Heart left ventricle (tissue), 16 donors: ENCODE measurements around the gene ADRA1B. TPM values are rescaled to one million over a fixed set of nuclear protein-coding genes. Genes with fewer than 3 reads are reported as not detected.

Experiments used
- ATAC-seq, 4 donors: fragments of 200-7000 bp; cut with Tn5 transposase; one replicate each; pipeline ENCODE4 v1.9.1; 2020 to 2022; ENCODE audit warnings: moderate library complexity in 4 of 4, mild to moderate bottlenecking in 3 of 4, moderate number of reproducible peaks in 1 of 4
- DNase-seq, 5 donors: peaks; one replicate each; pipeline ENCODE4 v3.0.0-alpha.2; 2020
- H3K27ac ChIP-seq, 12 donors: fragments of 200-600 bp; sonication (generic) in 4 of 12; one replicate each; pipeline versions ENCODE4 v1.5.0 to v1.8.0; 2016 to 2022; ENCODE audit warnings: mild to moderate bottlenecking in 2 of 12
- H3K27me3 ChIP-seq, 9 donors: fragments of 200-600 bp; sonication (generic) in 2 of 9; one replicate each; pipeline versions ENCODE4 v1.5.1 to v1.8.0; 2016 to 2022; ENCODE audit warnings: mild to moderate bottlenecking in 3 of 9
- H3K36me3 ChIP-seq, 9 donors: fragments of 200-600 bp; sonication (generic) in 2 of 9; one replicate each; pipeline versions ENCODE4 v1.5.0 to v1.8.0; 2018 to 2022; ENCODE audit warnings: mild to moderate bottlenecking in 2 of 9
- H3K4me1 ChIP-seq, 12 donors: fragments of 200-600 bp; sonication (generic) in 4 of 12; one replicate each; pipeline versions ENCODE4 v1.5.0 to v1.8.0; 2016 to 2022; ENCODE audit warnings: mild to moderate bottlenecking in 3 of 12
- H3K4me3 ChIP-seq, 12 donors: fragments of 200-600 bp; sonication (generic) in 4 of 12; one replicate each; pipeline versions ENCODE4 v1.5.0 to v1.8.0; 2017 to 2022; ENCODE audit warnings: mild to moderate bottlenecking in 9 of 12, moderate library complexity in 4 of 12
- H3K9me3 ChIP-seq, 12 donors: fragments of 200-600 bp; sonication (generic) in 4 of 12; one replicate each; pipeline versions ENCODE4 v1.5.0 to v1.8.0; 2016 to 2022; ENCODE audit warnings: mild to moderate bottlenecking in 1 of 12
- CTCF ChIP-seq, 12 donors: fragments of 200-600 bp; sonication (generic) in 4 of 12; IDR thresholded peaks; one replicate each; pipeline versions ENCODE4 v1.5.0 to v1.8.0; 2018 to 2022; ENCODE audit warnings: antibody characterized with exemption in 12 of 12, mild to moderate bottlenecking in 5 of 12
- POLR2A ChIP-seq, 2 donors: fragments of 450-650 bp; IDR thresholded peaks; one replicate each; pipeline ENCODE4 v1.6.1; 2017; ENCODE audit warnings: antibody characterized with exemption in 2 of 2, mild to moderate bottlenecking in 2 of 2, moderate library complexity in 2 of 2
- WGBS, 4 donors: extraction: QIAGEN DNeasy Blood & Tissue Kit in 2 of 4; methylation state at CpG; one replicate each; pipeline versions ENCODE4 v1.1.5 to v1.1.7; 2013 to 2018; 5-methylcytosine and 5-hydroxymethylcytosine counted together
- intact Hi-C, 10 donors: fragments of 100-400 bp; cut with DNase I; formaldehyde crosslinking; loops; one replicate each; pipeline versions ENCODE4 v1.11.1 to v1.14.2; 2022
- polyA plus RNA-seq, 2 donors: library from polyadenylated mRNA; stranded (reverse); fragments of 200-250 nt; gene quantifications; one replicate each; pipeline ENCODE4 v1.2.3, GENCODE V29; 2013
- total RNA-seq, 9 donors: library from RNA; depleted of rRNA in 2 of 9; stranded (reverse); fragments of >200 nt in 2 of 9; fragmentation: NEBNext Ultra II Directional in 3 of 9; extraction: Animal tissue kit (Norgen Biotek cat#: 25700) in 3 of 9; gene quantifications; one replicate each; pipeline versions ENCODE4 v1.1.0 to v1.2.4, GENCODE V29; 2016 to 2023
- donor health status: ischemic (EF 13 %, LVEDD 7.1; RV severe dilation, severe dysfunction).
- donor health status: healthy with polysubstance abuse.
- donor health status: DM: no; HTN: yes; CAD: no.
- donor health status: DM: no; HTN: no; CAD: no.
- donor health status: ischemic (EF 25% LVEDD 6.9; RV normal size, moderate dysfunction).
- donor health status: ischemic (EF 25% LVEDD 5.7; RV mildly dilated, moderate dysfunction).
- donor health status: healthy.
- donor health status: DM: yes; HTN: yes; CAD: no.
- donor health status: ischemic (EF 35%, LVEDD 5.7; RV mildly dilated, moderate dysfunction).
- donor health status: nonischemic (EF 11% LVEDD 7.7; RV severe dilation, severe dysfunction).
- donor health status: DM: yes; HTN: yes; CAD: no.
- donor health status: PGD.
- donor health status: ischemic (EF 29% LVEDD 5.4; RV normal size, mild dysfunction).
- donor health status: nonischemic (EF 23%, LVEDD 6.1; RV moderate dilation, normal function).

ADRA1B gene
- total and polyA plus RNA-seq, 11 donors: 0.65 to 5.4 (median 2.3) TPM

- no peak overlapping the region for H3K27ac ChIP-seq
- peaks cover 0 to 12% (median 0%) of the 10 kb centered on the region in 12 donors for H3K4me1 ChIP-seq
- intact Hi-C loops: loop anchor here in 1 of 10 donors (10.0 kb wide), 1 partner anchor 123 kb away; no protein-coding TSS in a partner anchor
- DNase-seq: no peak
- 52 to 67% (median 60%) methylated on average over 7 of the region's 7 CpGs for WGBS, 4 donors
- no peaks in the 10 kb centered on the region for H3K9me3 ChIP-seq
- no peaks in the 10 kb centered on the region for H3K27me3 ChIP-seq
- H3K4me3 ChIP-seq: no peak overlapping the region
- H3K36me3 ChIP-seq: no peaks in the 10 kb centered on the region
- no peak for ATAC-seq
- no peak for TF ChIP-seq POLR2A (IDR thresholded peaks at IDR 0.05)
- TF ChIP-seq CTCF (IDR thresholded peaks at IDR 0.05): no peak
Measured at GRCh38 chr5:159907689-159908590, 8.3 kb upstream of the ADRA1B start.

DNA sequence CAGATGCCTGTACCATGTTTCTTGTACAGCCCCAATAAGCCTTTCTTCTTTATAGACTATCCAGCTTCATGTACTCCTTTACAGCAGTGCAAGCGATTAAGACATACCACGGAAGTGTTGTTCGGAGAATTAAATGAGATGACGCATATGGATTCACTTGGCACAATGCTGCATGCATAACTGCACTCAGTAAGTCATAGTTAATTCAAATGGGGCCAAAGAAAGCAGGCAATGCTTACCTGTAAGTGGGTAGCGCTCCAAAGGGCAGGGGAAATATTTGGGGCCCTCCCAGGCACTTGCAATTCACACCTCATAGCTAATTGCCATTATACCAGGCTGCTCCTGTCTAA is 7.7 kb upstream of the ADRA1B start:
- DNase-seq (no peak), ATAC-seq (no peak)
- Histone ChIP-seq H3K4me3 (no peak overlapping the region), H3K36me3 (no peaks in the 10 kb centered on the region), H3K27ac (no peak overlapping the region), H3K4me1 (peaks cover 0 to 19% (median 0%) of the 10 kb centered on the region in 12 donors), H3K9me3 (no peaks in the 10 kb centered on the region), H3K27me3 (no peaks in the 10 kb centered on the region)
- no peak for TF ChIP-seq POLR2A (IDR thresholded peaks at IDR 0.05)
- no peak for TF ChIP-seq CTCF (IDR thresholded peaks at IDR 0.05)
- WGBS, 4 donors: 73 to 84% (median 75%) methylated on average over 5 of the region's 5 CpGs
- intact Hi-C loops: loop anchor here in 1 of 10 donors (10.0 kb wide), 1 partner anchor 124 kb away; no protein-coding TSS in a partner anchor

- H3K36me3 ChIP-seq: no peaks in the 10 kb centered on the region
- no peak for ATAC-seq
- H3K27me3 ChIP-seq: peaks cover 0 to 3% (median 0%) of the 10 kb centered on the region in 9 donors
- H3K4me3 ChIP-seq: no peak overlapping the region
- no peaks in the 10 kb centered on the region for H3K9me3 ChIP-seq
- no peak overlapping the region for H3K27ac ChIP-seq
- no peak for DNase-seq
- peaks cover 0 to 19% (median 0%) of the 10 kb centered on the region in 12 donors for H3K4me1 ChIP-seq
- intact Hi-C loops: loop anchor here in 1 of 10 donors (10.0 kb wide), 1 partner anchor 124 kb away; no protein-coding TSS in a partner anchor
- TF ChIP-seq POLR2A (IDR thresholded peaks at IDR 0.05) (no peak), CTCF (IDR thresholded peaks at IDR 0.05) (no peak)
- WGBS, 4 donors: 72 to 80% (median 76%) methylated on average over 3 of the region's 3 CpGs
Measured at GRCh38 chr5:159909126-159909525, 7.2 kb upstream of the ADRA1B start.

DNA sequence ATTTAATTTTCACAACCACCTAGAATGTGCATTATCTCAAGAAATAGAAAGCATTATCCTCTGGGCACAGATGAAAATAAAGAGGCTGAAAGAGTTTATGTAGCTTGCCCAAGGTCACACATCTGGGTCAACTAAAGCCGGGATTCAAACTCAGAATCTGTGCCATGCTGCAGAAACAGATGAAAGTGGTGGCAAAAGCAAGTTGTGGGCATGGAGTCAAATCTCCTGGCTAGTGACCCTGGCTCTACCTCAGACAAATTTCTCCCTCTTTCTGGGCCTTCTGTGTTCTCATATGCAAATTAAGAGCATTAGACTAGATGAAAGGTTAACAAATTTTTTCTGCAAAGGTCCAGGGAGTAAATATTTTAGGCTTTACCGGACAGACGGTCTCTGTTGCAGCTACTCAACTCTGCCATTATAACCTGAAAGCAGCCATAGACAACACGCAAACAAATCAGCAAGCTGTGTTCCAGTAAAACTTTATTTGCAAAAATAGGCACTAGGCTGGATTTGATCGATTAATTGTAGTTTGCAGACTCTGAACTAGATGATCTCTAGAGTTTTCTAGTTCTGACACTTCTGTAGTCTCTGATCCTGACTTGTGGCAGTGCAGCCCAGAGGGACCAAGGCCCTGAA is 6.0 kb upstream of the ADRA1B start:
- H3K9me3 ChIP-seq: no peaks in the 10 kb centered on the region
- no peak for TF ChIP-seq POLR2A (IDR thresholded peaks at IDR 0.05)
- no peak for TF ChIP-seq CTCF (IDR thresholded peaks at IDR 0.05)
- intact Hi-C loops: loop anchor here in 5 of 10 donors (5.0 to 10.0 kb wide), 7 partner anchors 136 to 626 kb away; no protein-coding TSS in a partner anchor
- ATAC-seq: no peak
- peaks cover 0 to 23% (median 0%) of the 10 kb centered on the region in 12 donors for H3K4me1 ChIP-seq
- WGBS, 4 donors: 87 to 94% (median 90%) methylated on average over 5 of the region's 5 CpGs
- H3K4me3 ChIP-seq: no peak overlapping the region
- H3K27me3 ChIP-seq: peaks cover 0 to 15% (median 0%) of the 10 kb centered on the region in 9 donors
- H3K36me3 ChIP-seq: no peaks in the 10 kb centered on the region
- no peak for DNase-seq
- H3K27ac ChIP-seq: no peak overlapping the region
